Kidney epithelial cell (primary cell): Measurements from ENCODE around the gene LNPEP. TPM values are rescaled to one million over a fixed set of nuclear protein-coding genes. Genes with fewer than 3 reads are reported as not detected.

ENCODE experiments used
- DNase-seq: peaks from one replicate; pipeline ENCODE4 v3.0.0-alpha.2; 2010; ENCODE audit warnings: low read depth
- H3K27me3 ChIP-seq: 2 replicates; pipeline ENCODE4 v1.6.0; 2011; ENCODE audit warnings: low read length; ENCODE audit not compliant: control insufficient read depth, insufficient read depth
- H3K36me3 ChIP-seq: 2 replicates; pipeline ENCODE4 v1.5.1; 2011; ENCODE audit warnings: low read length; ENCODE audit not compliant: control insufficient read depth, insufficient read depth
- H3K4me3 ChIP-seq: 2 replicates; pipeline ENCODE4 v1.5.1; 2011; ENCODE audit warnings: low read depth, mild to moderate bottlenecking, control low read depth, low read length
- CTCF ChIP-seq: IDR thresholded peaks from 2 replicates; pipeline ENCODE4 v1.5.1; 2011; ENCODE audit warnings: mild to moderate bottlenecking, moderate library complexity, low read length, control low read depth, inconsistent platforms; ENCODE audit not compliant: insufficient read depth, poor library complexity, severe bottlenecking
- total RNA-seq: library from RNA; depleted of rRNA; stranded (reverse); fragments of >200 nt; gene quantifications from 2 replicates; pipeline ENCODE4 v1.2.3, GENCODE V29; 2015

The LNPEP gene
- total RNA-seq, 1 donor from 2014 or later, result 24.6 TPM

GRCh38 chr5:96995419-96995818 is 59.5 kb downstream of the LNPEP start:
- no peaks in the 10 kb centered on the region for H3K36me3 ChIP-seq
- H3K4me3 ChIP-seq, result no peak overlapping the region
- no peaks in the 10 kb centered on the region for H3K27me3 ChIP-seq
- DNase-seq, result no peak
- TF ChIP-seq CTCF, result no peak

GRCh38 chr5:96997265-96997859 is 61.5 kb downstream of the LNPEP start:
- H3K27me3 ChIP-seq, result no peaks in the 10 kb centered on the region

GRCh38 chr5:96999856-97000255 is 64.0 kb downstream of the LNPEP start:
- DNase-seq, result no peak
- Histone ChIP-seq H3K27me3 (no peaks in the 10 kb centered on the region), H3K4me3 (no peak overlapping the region), H3K36me3 (no peaks in the 10 kb centered on the region)
- TF ChIP-seq CTCF, result no peak

More at GRCh38 chr5:96997265-96997859, 61.5 kb downstream of the LNPEP start:
- Histone ChIP-seq H3K36me3 (no peaks in the 10 kb centered on the region), H3K4me3 (no peak overlapping the region)
- DNase-seq, result peak; percentile 21
- peak; percentile 45 for TF ChIP-seq CTCF

- Histone ChIP-seq H3K27me3 (no peaks in the 10 kb centered on the region), H3K4me3 (no peak overlapping the region), H3K36me3 (no peaks in the 10 kb centered on the region)
- DNase-seq, result no peak
- TF ChIP-seq CTCF, result no peak
Observed at GRCh38 chr5:97000391-97000790, 64.5 kb downstream of the LNPEP start.

GRCh38 chr5:97002983-97003382 is 67.1 kb downstream of the LNPEP start:
- H3K4me3 ChIP-seq, result no peak overlapping the region
- no peak for TF ChIP-seq CTCF
- no peak for DNase-seq
- no peaks in the 10 kb centered on the region for H3K36me3 ChIP-seq
- H3K27me3 ChIP-seq, result no peaks in the 10 kb centered on the region

GRCh38 chr5:97004423-97005060 is 68.7 kb downstream of the LNPEP start:
- no peak for DNase-seq
- no peak for TF ChIP-seq CTCF
- H3K36me3 ChIP-seq, result no peaks in the 10 kb centered on the region

More at GRCh38 chr5:97004423-97005060, 68.7 kb downstream of the LNPEP start:
- Histone ChIP-seq H3K27me3 (no peaks in the 10 kb centered on the region), H3K4me3 (no peak overlapping the region)
